Measurements from ENCODE around the gene TIMP2.

DNA sequence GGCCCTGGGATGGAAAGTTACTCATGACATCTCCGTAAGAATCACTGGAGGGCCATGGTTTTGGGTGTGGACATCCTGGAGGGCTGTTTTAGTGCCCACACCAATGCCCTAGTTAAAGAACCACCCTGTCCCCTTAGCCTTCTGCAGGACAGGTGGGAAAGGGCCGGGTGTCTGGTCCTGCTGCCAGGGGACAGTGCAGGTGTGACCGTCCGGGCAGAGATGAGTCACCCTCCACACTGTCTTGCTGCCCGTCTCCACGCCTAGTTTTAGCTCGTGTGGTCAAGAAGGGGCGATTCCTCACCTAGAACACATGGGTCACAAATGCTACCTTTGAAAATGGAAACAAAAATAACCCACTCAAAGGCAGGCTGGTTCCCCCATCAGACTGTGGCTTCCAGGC is 39.2 kb downstream of the TIMP2 start:
- TF ChIP-seq BHLHE40 (IDR thresholded peaks at IDR 0.05; ENCODE audit: low read depth, low read length) = no peak
- TF ChIP-seq, protein P1, sequence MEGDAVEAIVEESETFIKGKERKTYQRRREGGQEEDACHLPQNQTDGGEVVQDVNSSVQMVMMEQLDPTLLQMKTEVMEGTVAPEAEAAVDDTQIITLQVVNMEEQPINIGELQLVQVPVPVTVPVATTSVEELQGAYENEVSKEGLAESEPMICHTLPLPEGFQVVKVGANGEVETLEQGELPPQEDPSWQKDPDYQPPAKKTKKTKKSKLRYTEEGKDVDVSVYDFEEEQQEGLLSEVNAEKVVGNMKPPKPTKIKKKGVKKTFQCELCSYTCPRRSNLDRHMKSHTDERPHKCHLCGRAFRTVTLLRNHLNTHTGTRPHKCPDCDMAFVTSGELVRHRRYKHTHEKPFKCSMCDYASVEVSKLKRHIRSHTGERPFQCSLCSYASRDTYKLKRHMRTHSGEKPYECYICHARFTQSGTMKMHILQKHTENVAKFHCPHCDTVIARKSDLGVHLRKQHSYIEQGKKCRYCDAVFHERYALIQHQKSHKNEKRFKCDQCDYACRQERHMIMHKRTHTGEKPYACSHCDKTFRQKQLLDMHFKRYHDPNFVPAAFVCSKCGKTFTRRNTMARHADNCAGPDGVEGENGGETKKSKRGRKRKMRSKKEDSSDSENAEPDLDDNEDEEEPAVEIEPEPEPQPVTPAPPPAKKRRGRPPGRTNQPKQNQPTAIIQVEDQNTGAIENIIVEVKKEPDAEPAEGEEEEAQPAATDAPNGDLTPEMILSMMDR (IDR thresholded peaks at IDR 0.05) = no peak
- TF ChIP-seq GATA3 (IDR thresholded peaks at IDR 0.05; ENCODE audit: borderline replicate concordance) = no peak
- TF ChIP-seq POLR2A (IDR thresholded peaks at IDR 0.05; ENCODE audit: low read length) = no peak
- TF ChIP-seq, protein P2, sequence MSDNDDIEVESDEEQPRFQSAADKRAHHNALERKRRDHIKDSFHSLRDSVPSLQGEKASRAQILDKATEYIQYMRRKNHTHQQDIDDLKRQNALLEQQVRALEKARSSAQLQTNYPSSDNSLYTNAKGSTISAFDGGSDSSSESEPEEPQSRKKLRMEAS (IDR thresholded peaks at IDR 0.05) = no peak
- no peak for TF ChIP-seq EP300 (IDR thresholded peaks at IDR 0.05)
